Thyroid gland (tissue), 4 donors: ENCODE results near the gene TMEM219.

ENCODE experiments used
- POLR2A ChIP-seq, 2 donors: fragments of 450-650 bp; IDR thresholded peaks; one replicate each; pipeline ENCODE4 v1.6.1; 2017; ENCODE audit warnings: antibody characterized with exemption in 2 of 2, mild to moderate bottlenecking in 2 of 2, moderate library complexity in 1 of 2
- TF ChIP-seq, protein P1 (sequence below), 6 experiments: fragments of 200-600 bp in 3 of 6; fragments of 450-650 bp in 3 of 6; sonication (generic) in 3 of 6; IDR thresholded peaks; one replicate each; pipeline ENCODE4 v1.5.1; 2016 to 2019; ENCODE audit warnings: antibody characterized with exemption in 6 of 6, mild to moderate bottlenecking in 2 of 6, inconsistent platforms in 1 of 6, moderate library complexity in 1 of 6

DNA sequence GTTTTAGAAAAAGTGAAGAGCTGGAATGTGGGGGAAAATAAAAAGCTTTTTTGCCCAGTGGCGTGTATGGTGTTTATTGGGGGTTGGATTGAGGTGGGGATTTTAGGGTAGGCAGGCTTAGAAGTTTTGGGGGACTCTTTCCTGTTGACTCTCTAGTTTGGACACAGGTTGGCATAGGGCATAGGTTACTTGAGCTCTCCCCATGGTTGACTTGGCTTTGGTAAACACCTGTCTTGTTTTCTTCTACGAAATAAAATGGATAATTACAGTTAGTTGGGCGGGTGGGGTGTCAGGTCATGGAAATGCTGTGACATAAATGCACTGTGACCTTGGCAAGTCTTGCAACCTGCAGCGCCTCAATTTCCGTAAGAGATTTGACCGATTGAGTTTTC lies 11.1 kb downstream of the TMEM219 start:
- TF ChIP-seq, protein P1, sequence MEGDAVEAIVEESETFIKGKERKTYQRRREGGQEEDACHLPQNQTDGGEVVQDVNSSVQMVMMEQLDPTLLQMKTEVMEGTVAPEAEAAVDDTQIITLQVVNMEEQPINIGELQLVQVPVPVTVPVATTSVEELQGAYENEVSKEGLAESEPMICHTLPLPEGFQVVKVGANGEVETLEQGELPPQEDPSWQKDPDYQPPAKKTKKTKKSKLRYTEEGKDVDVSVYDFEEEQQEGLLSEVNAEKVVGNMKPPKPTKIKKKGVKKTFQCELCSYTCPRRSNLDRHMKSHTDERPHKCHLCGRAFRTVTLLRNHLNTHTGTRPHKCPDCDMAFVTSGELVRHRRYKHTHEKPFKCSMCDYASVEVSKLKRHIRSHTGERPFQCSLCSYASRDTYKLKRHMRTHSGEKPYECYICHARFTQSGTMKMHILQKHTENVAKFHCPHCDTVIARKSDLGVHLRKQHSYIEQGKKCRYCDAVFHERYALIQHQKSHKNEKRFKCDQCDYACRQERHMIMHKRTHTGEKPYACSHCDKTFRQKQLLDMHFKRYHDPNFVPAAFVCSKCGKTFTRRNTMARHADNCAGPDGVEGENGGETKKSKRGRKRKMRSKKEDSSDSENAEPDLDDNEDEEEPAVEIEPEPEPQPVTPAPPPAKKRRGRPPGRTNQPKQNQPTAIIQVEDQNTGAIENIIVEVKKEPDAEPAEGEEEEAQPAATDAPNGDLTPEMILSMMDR (IDR thresholded peaks at IDR 0.05): no peak
- TF ChIP-seq POLR2A (IDR thresholded peaks at IDR 0.05): no peak
